Measurements from ENCODE around the gene ZBTB16. TPM values are rescaled to one million over a fixed set of nuclear protein-coding genes. Genes with fewer than 3 reads are reported as not detected.

ZBTB16 gene
- total and polyA plus RNA-seq, 8 donors = 7.9 to 318 (median 55.3) TPM

DNA sequence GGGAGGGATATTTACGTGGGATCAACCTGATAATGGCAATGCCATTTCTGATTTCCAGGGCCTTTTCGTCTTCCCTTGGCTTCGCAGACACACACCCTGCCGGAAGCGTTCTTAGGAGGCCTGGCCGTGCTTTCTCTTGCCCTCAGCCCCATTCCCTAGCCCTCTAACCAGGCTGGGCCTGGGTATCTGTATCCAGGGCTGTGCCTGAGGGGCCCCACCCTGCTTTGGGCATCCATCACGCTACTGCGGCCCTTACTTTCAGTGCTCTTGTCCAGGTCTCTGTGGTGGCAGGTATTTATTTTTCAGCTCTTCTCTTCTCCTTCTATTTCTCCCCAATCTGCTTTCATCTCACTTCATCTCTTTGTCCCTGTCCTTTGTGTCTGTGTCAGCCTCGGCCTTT lies 105.0 kb downstream of the ZBTB16 start:
- Histone ChIP-seq H3K4me3 (no peak overlapping the region), H3K9me3 (no peaks in the 10 kb centered on the region), H3K4me1 (peaks cover 86 to 98% (median 93%) of the 10 kb centered on the region in 4 donors), H3K36me3 (no peaks in the 10 kb centered on the region), H3K27ac (peak overlapping the region; percentile 87 to 99 (median 95)), H3K27me3 (no peaks in the 10 kb centered on the region)
- TF ChIP-seq CTCF (IDR thresholded peaks at IDR 0.05) = no peak
- DNase-seq = no peak
- WGBS, 5 donors = 91 to 95% (median 94%) methylated on average over 9 of the region's 9 CpGs
- intact Hi-C loops (cut with DNase I; ENCODE audit: low total_unique reads) = no loop called here

DNA sequence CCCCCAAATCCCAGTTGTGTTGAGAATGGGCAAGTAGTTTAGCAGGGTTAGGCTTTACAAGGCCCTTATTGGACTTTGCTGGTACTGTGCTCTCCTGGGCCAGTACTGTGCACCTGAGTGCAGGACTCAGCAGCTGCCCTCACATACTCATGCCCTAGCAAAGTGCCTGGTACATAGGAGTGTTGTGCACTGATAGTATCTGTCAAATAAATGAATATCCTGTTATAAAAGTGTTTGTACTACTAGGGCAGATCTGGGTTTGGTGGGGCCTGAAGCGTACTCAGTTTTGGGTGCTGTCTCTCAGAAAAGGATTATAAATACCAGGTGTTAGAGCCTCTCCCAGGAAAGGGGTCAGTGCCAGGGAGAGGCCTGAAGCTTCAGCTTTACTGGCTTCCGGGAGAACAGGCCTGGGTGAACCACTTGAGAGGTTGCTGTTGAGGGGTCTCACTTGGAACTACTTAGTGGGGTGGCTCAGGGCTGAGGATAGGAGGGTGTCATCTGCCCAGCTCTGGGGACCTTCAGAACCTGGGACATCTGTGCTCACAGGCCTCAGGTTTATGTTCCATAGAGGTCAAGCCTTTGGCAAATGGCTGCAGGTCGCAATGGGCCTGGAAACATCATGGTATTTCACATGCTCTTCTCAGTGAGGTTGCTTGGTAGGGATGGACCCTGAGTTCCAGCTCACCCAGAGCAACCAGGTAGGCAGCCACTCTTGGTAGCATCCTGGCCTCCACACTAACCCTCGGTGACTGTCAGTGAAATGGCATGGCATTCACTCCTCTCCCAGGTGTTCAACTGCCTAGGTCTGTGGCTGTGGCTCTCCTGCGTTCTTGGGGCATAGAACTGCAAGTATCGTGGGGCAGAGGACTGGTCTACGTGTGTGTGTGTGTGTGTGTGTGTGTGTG lies 106.1 kb downstream of the ZBTB16 start:
- Histone ChIP-seq H3K4me1 (peaks cover 90 to 100% (median 94%) of the 10 kb centered on the region in 4 donors), H3K27me3 (no peaks in the 10 kb centered on the region), H3K27ac (peak overlapping the region; percentile 87 to 99 (median 95)), H3K9me3 (no peaks in the 10 kb centered on the region), H3K4me3 (no peak overlapping the region), H3K36me3 (no peaks in the 10 kb centered on the region)
- DNase-seq = no peak
- TF ChIP-seq CTCF (IDR thresholded peaks at IDR 0.05) = no peak
- TF ChIP-seq EP300 (IDR thresholded peaks at IDR 0.05) = no peak
- intact Hi-C loops (cut with DNase I; ENCODE audit: low total_unique reads) = no loop called here
- WGBS, 5 donors = 91 to 94% (median 93%) methylated on average over 4 to 7 of the region's 7 CpGs

DNA sequence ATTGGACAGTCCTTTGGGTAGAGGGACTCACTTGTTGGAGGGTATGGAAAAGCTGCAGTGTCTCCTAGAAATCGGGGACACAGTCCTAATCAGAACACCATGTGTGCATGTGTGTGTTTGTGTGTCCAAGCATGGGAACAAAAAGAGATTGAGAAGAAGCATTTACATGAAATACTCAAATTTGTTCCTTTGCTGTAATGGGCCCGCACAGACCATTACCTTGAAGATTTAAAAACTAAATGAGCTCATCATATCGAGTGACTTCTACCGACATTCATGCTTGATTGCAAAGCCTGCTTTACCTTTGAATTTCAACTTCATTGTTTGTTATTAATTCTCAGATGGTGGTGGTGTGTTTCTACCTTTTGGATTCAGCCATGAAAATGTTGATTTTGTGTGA lies 106.9 kb downstream of the ZBTB16 start:
- WGBS, 5 donors = 66 to 93% (median 85%) methylated on average over 4 of the region's 4 CpGs
- no peak for TF ChIP-seq CTCF (IDR thresholded peaks at IDR 0.05)
- TF ChIP-seq POLR2AphosphoS5 (IDR thresholded peaks at IDR 0.05) = no peak
- no peak for TF ChIP-seq POLR2A (IDR thresholded peaks at IDR 0.05)
- no peak for TF ChIP-seq EP300 (IDR thresholded peaks at IDR 0.05)
- intact Hi-C loops (cut with DNase I; ENCODE audit: low total_unique reads) = no loop called here
- no peaks in the 10 kb centered on the region for H3K27me3 ChIP-seq
- H3K27ac ChIP-seq = peak overlapping the region; percentile 87 to 99 (median 95)
- no peak for DNase-seq
- no peaks in the 10 kb centered on the region for H3K9me3 ChIP-seq
- H3K4me1 ChIP-seq = peaks cover 90 to 100% (median 94%) of the 10 kb centered on the region in 4 donors
- no peak overlapping the region for H3K4me3 ChIP-seq
- no peaks in the 10 kb centered on the region for H3K36me3 ChIP-seq

GRCh38 chr11:114166897-114167323 lies 107.4 kb downstream of the ZBTB16 start:
- Histone ChIP-seq H3K27me3 (no peaks in the 10 kb centered on the region), H3K4me3 (no peak overlapping the region), H3K36me3 (peaks cover 0 to under 1% (median 0%) of the 10 kb centered on the region in 4 donors), H3K27ac (peak overlapping the region in 4 of 5 donors; percentile 92 to 99 (median 96)), H3K4me1 (peaks cover 90 to 100% (median 94%) of the 10 kb centered on the region in 4 donors), H3K9me3 (no peaks in the 10 kb centered on the region)
- peak in 1 of 2 donors; percentile 69 for DNase-seq
- intact Hi-C loops (cut with DNase I; ENCODE audit: low total_unique reads) = no loop called here
- 1 to 20% (median 16%) methylated on average over 3 of the region's 3 CpGs for WGBS, 5 donors
- no peak for TF ChIP-seq CTCF (IDR thresholded peaks at IDR 0.05)
- TF ChIP-seq POLR2AphosphoS5 (IDR thresholded peaks at IDR 0.05) = peak; percentile 38 to 45 (median 40)

Data from stomach (tissue), 9 donors.